K562 (cell line): ENCODE results near the gene THAP6. TPM values are rescaled to one million over a fixed set of nuclear protein-coding genes. Genes with fewer than 3 reads are reported as not detected.

Experiments
- ATAC-seq: fragments of 200-7000 bp; cut with Tn5 transposase; 3 replicates; pipeline ENCODE4 v1.9.1; 2020; ENCODE audit warnings: moderate library complexity
- BruUV-seq: library from RNA; stranded (reverse); fragments of 400-500 nt; replicated peaks from 2 replicates; lab custom pipeline; 2021; lab: Mats Ljungman, UMichigan
- CTCF ChIA-PET: fragments of 300-600 bp; formaldehyde crosslinking; extraction: SDS; loops from one replicate; lab custom pipeline; 2021; ENCODE audit warnings: low intra/inter-chr PET ratio; lab: Yijun Ruan, JAX
- POLR2A ChIA-PET: fragments of 300-600, 350-650 bp; sonication (Branson Sonifier 250); formaldehyde crosslinking; extraction: SDS; loops from one replicate; lab custom pipeline; 2021; ENCODE audit warnings: antibody characterized with exemption, inconsistent platforms; lab: Yijun Ruan, JAX
- DNase-seq, 4 experiments: peaks; one replicate each; pipeline versions ENCODE4 v3.0.0 to v3.0.0-alpha.2; 2011 to 2018; ENCODE audit warnings: low spot score in 3 of 4, mixed read lengths in 3 of 4; ENCODE audit errors: extremely low read depth in 1 of 4
- FAIRE-seq: peaks from 2 replicates; lab custom pipeline; 2011; peaks lifted over from hg19 to GRCh38; lab: Jason Lieb, UNC
- H2AFZ ChIP-seq: 2 replicates; pipeline ENCODE4 v1.6.0; 2011; ENCODE audit warnings: low read depth, low read length, control low read depth, inconsistent platforms
- H3K27ac ChIP-seq: fragments of 200-600 bp; 3 replicates; pipeline ENCODE4 v1.8.0; 2011; ENCODE audit warnings: low read depth, mild to moderate bottlenecking, control low read depth, inconsistent platforms, low read length, moderate library complexity, mixed read lengths; ENCODE audit errors: extremely low read depth
- H3K27me3 ChIP-seq, 2 experiments: fragments of 300-600 bp in 1 of 2; 2 replicates in 1 of 2; 3 replicates in 1 of 2; pipeline versions ENCODE4 v1.6.0 to v1.8.0; 2011; ENCODE audit warnings: inconsistent platforms in 2 of 2, low read length in 2 of 2, mild to moderate bottlenecking in 1 of 2, mixed read lengths in 1 of 2, moderate library complexity in 1 of 2; ENCODE audit not compliant: control insufficient read depth in 2 of 2, insufficient read depth in 2 of 2
- H3K36me3 ChIP-seq: fragments of 300-600 bp; 3 replicates; pipeline ENCODE4 v1.8.0; 2011; ENCODE audit warnings: mild to moderate bottlenecking, low read length, inconsistent platforms; ENCODE audit not compliant: control insufficient read depth, insufficient read depth
- H3K4me1 ChIP-seq, 2 experiments: fragments of 200-600 bp in 1 of 2; replicated peaks in 1 of 2; 2 replicates in 1 of 2; 3 replicates in 1 of 2; pipeline versions ENCODE4 v1.5.1 to v1.8.0; 2011; ENCODE audit warnings: inconsistent platforms in 2 of 2, low read length in 2 of 2, mild to moderate bottlenecking in 1 of 2, mixed read lengths in 1 of 2, moderate library complexity in 1 of 2; ENCODE audit not compliant: control insufficient read depth in 2 of 2, insufficient read depth in 2 of 2
- H3K4me2 ChIP-seq: 2 replicates; pipeline ENCODE4 v1.6.1; 2011; ENCODE audit warnings: low read length, control low read depth, inconsistent platforms, mixed read lengths; ENCODE audit not compliant: insufficient read depth
- H3K4me3 ChIP-seq: fragments of 200-600 bp; sonication (generic), shearing (Covaris generic); 2 replicates; pipeline ENCODE4 v1.5.1; 2016; ENCODE audit warnings: control low read depth, inconsistent platforms
- H3K79me2 ChIP-seq: fragments of 200-600 bp; 3 replicates; pipeline ENCODE4 v1.8.0; 2011; ENCODE audit warnings: low read length, inconsistent platforms; ENCODE audit not compliant: control insufficient read depth, insufficient read depth
- H3K9ac ChIP-seq, 2 experiments: 2 replicates each; pipeline versions ENCODE4 v1.6.0 to v1.6.1; 2011; ENCODE audit warnings: low read depth in 2 of 2, low read length in 2 of 2, control low read depth in 1 of 2, inconsistent platforms in 1 of 2, mild to moderate bottlenecking in 1 of 2, mixed read lengths in 1 of 2; ENCODE audit not compliant: insufficient read depth in 1 of 2
- H3K9me1 ChIP-seq: one replicate; pipeline ENCODE4 v1.6.0; 2011; ENCODE audit warnings: inconsistent platforms, mild to moderate bottlenecking, low read length, moderate library complexity; ENCODE audit not compliant: control insufficient read depth, insufficient read depth
- H3K9me3 ChIP-seq: replicated peaks from 2 replicates; pipeline ENCODE4 v1.5.1; 2011; ENCODE audit warnings: low read depth, low read length, inconsistent platforms; ENCODE audit not compliant: control insufficient read depth, insufficient read depth
- H4K20me1 ChIP-seq: replicated peaks from 2 replicates; pipeline ENCODE4 v1.6.1; 2011; ENCODE audit warnings: low read length, inconsistent platforms, mixed read lengths; ENCODE audit not compliant: control insufficient read depth, insufficient read depth
- CEBPB ChIP-seq: fragments of 450-650 bp; IDR thresholded peaks from 2 replicates; pipeline ENCODE4 v1.6.1; 2016; ENCODE audit warnings: missing genetic modification characterization, missing compliant biosample characterization
- CEBPG ChIP-seq, 3 experiments: fragments of 200-800 bp in 1 of 3; sonication (Bioruptor generic) in 1 of 3; sonication (generic) in 1 of 3; formaldehyde crosslinking in 1 of 3; IDR thresholded peaks in 2 of 3; conservative IDR thresholded peaks in 1 of 3; 2 replicates each; pipeline versions ENCODE4 v1.6.1 to v1.8.0; 2016 to 2022; ENCODE audit warnings: missing compliant biosample characterization in 2 of 3, missing genetic modification characterization in 2 of 3, mild to moderate bottlenecking in 1 of 3, missing genetic modification reagents in 1 of 3
- ETS1 ChIP-seq: conservative IDR thresholded peaks from 2 replicates; pipeline ENCODE4 v1.6.1; 2011; ENCODE audit warnings: low read depth, mild to moderate bottlenecking, low read length; ENCODE audit not compliant: control insufficient read depth
- FOXJ3 ChIP-seq: sonication (generic); formaldehyde crosslinking; IDR thresholded peaks from 2 replicates; pipeline ENCODE4 v1.4.0; 2020; ENCODE audit warnings: mild to moderate bottlenecking, missing genetic modification reagents
- NFIC ChIP-seq: fragments of 450-650 bp; IDR thresholded peaks from 2 replicates; pipeline ENCODE4 v1.6.1; 2017; ENCODE audit warnings: mild to moderate bottlenecking, inconsistent platforms
- PHF8 ChIP-seq: fragments of 200-600 bp; sonication (generic); IDR thresholded peaks from 2 replicates; pipeline ENCODE4 v1.6.1; 2012; ENCODE audit warnings: mixed run types, mild to moderate bottlenecking, inconsistent platforms, low read length, moderate library complexity, borderline replicate concordance
- RBM22 ChIP-seq: fragments of 200-400 bp; formaldehyde crosslinking; IDR thresholded peaks from 2 replicates; pipeline ENCODE4 v1.6.1; 2018; ENCODE audit warnings: low read length, low read depth; ENCODE audit not compliant: poor library complexity, severe bottlenecking
- ZNF121 ChIP-seq: sonication (generic); formaldehyde crosslinking; conservative IDR thresholded peaks from 2 replicates; pipeline ENCODE4 v1.8.0; 2022; ENCODE audit warnings: missing genetic modification reagents
- whole genome bisulfite sequencing: fragments of 100-300 bp; shearing (Covaris generic); methylation state at CpG from one replicate; pipeline ENCODE4 v1.1.6; 2016; ENCODE audit warnings: low coverage, mixed read lengths; ENCODE audit not compliant: insufficient coverage; ENCODE audit errors: missing lambda C conversion rate; 5-methylcytosine and 5-hydroxymethylcytosine counted together
- in situ Hi-C: fragments of 300-500 bp; cut with MboI; formaldehyde crosslinking; loops from 4 replicates; pipeline ENCODE4 v1.15.0; 2018; ENCODE audit warnings: inconsistent platforms, mixed read lengths
- intact Hi-C: fragments of 100-400 bp; cut with micrococcal nuclease; formaldehyde crosslinking; loops from 2 replicates; pipeline ENCODE4 v1.14.2; 2022
- polyA plus RNA-seq, 8 experiments: library from polyadenylated mRNA; depleted of rRNA in 4 of 8; stranded (reverse) in 5 of 8; unstranded in 3 of 8; fragments of >200 nt; fragmentation: Nextera tagmentation in 2 of 8; fragmentation: Illumina TruSeq in 1 of 8; extraction: Ambion mirVana in 2 of 8; extraction: Trizol in 1 of 8; gene quantifications; 2 replicates each; pipeline versions ENCODE4 v1.2.1 to v1.2.3, GENCODE V29; 2011 to 2014; ENCODE audit warnings: inconsistent platforms in 1 of 8, missing spikeins in 1 of 8
- total RNA-seq, 7 experiments: library from RNA; depleted of rRNA in 6 of 7; stranded (reverse); fragments of >200 nt in 6 of 7; fragmentation: Illumina TruSeq in 2 of 7; extraction: Trizol in 2 of 7; gene quantifications; 2 replicates each; pipeline versions ENCODE4 v1.2.1 to v1.2.3, GENCODE V29; 2011 to 2021; ENCODE audit warnings: low replicate concordance in 1 of 7
- TF ChIP-seq, protein P1 (sequence below): sonication (generic); formaldehyde crosslinking; IDR thresholded peaks from 2 replicates; pipeline ENCODE4 v1.8.1; 2023; ENCODE audit warnings: mild to moderate bottlenecking, missing genetic modification reagents
- TF ChIP-seq, protein P2 (sequence below): sonication (generic); IDR thresholded peaks from 2 replicates; pipeline ENCODE4 v1.6.1; 2016

THAP6 gene
- total and polyA plus RNA-seq, 9 of the 15 experiments (the other 6 are each of a cell fraction or from before 2014, with no cell fraction given): 8.9 to 30.4 (median 17.3) TPM

GRCh38 chr4:75514131-75514948 is at the start of gene THAP6, which contains the start of gene RCHY1 (continued):
- TF ChIP-seq, protein P1, sequence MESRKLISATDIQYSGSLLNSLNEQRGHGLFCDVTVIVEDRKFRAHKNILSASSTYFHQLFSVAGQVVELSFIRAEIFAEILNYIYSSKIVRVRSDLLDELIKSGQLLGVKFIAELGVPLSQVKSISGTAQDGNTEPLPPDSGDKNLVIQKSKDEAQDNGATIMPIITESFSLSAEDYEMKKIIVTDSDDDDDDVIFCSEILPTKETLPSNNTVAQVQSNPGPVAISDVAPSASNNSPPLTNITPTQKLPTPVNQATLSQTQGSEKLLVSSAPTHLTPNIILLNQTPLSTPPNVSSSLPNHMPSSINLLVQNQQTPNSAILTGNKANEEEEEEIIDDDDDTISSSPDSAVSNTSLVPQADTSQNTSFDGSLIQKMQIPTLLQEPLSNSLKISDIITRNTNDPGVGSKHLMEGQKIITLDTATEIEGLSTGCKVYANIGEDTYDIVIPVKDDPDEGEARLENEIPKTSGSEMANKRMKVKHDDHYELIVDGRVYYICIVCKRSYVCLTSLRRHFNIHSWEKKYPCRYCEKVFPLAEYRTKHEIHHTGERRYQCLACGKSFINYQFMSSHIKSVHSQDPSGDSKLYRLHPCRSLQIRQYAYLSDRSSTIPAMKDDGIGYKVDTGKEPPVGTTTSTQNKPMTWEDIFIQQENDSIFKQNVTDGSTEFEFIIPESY (CRISPR knock-in tag): peak; percentile 53
- TF ChIP-seq ETS1: peak; percentile 89
- TF ChIP-seq NFIC: peak; percentile 27
- TF ChIP-seq ZNF121 (CRISPR knock-in tag): no peak
- TF ChIP-seq, all 486 proteins: peak for 156

DNA sequence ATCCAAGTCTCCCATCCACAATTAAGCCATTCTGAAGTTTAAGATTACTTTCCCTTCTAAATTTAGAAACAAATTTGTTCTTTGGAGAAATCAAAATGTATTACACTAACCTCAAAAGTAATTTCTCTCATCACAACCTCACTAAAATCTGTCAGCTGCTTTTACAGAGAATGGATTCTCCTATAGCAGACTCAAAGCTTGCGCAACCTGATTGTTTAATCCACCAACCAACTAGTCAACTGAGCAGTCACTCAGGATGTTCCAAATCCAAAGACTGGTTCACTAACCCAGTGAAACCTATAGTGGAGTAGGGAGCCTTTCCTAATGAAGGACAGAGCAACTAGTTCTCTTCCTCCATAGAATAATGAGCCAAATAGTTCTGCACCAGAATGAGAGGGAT is 44.4 kb upstream of the THAP6 start:
- H3K9ac ChIP-seq: no peak overlapping the region
- H4K20me1 ChIP-seq: no peaks in the 10 kb centered on the region
- H2AFZ ChIP-seq: no peak overlapping the region
- BruUV-seq: no TSS peak
- H3K36me3 ChIP-seq: no peaks in the 10 kb centered on the region
- H3K4me2 ChIP-seq: no peak overlapping the region
- in situ Hi-C loops: no loop called here
- H3K4me1 ChIP-seq: no peaks in the 10 kb centered on the region
- no peaks in the 10 kb centered on the region for H3K9me1 ChIP-seq
- FAIRE-seq (no peak), ATAC-seq (no peak), DNase-seq (no peak)
- intact Hi-C loops: loop anchor here (10.0 kb wide), 1 partner anchor 595 kb away; no protein-coding TSS in a partner anchor
- ChIA-PET POLR2A (interaction anchor here (0.7 kb wide), 1 partner anchor 8 kb away, joined by 3 read pairs; no protein-coding TSS in a partner anchor), CTCF (no interaction called here)
- no peaks in the 10 kb centered on the region for H3K27me3 ChIP-seq
- no peak overlapping the region for H3K4me3 ChIP-seq
- peak; percentile 61 for TF ChIP-seq CEBPB (tag)
- TF ChIP-seq FOXJ3 (CRISPR knock-in tag): no peak
- TF ChIP-seq CEBPG (CRISPR knock-in tag; IDR thresholded peaks at IDR 0.05): no peak
- peak in 1 of 2 experiments; percentile 27; a peak in 1 of 4 replicates for TF ChIP-seq CEBPG (tag; conservative IDR thresholded peaks at IDR 0.05 in 1 of 2, IDR thresholded peaks at IDR 0.05 in 1 of 2)
- TF ChIP-seq, protein P2, sequence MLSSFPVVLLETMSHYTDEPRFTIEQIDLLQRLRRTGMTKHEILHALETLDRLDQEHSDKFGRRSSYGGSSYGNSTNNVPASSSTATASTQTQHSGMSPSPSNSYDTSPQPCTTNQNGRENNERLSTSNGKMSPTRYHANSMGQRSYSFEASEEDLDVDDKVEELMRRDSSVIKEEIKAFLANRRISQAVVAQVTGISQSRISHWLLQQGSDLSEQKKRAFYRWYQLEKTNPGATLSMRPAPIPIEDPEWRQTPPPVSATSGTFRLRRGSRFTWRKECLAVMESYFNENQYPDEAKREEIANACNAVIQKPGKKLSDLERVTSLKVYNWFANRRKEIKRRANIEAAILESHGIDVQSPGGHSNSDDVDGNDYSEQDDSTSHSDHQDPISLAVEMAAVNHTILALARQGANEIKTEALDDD: 0 out of 2 replicates have a peak, but pooled peaks have one; percentile 20
- TF ChIP-seq PHF8: no peak
- no peak for TF ChIP-seq RBM22
- H3K79me2 ChIP-seq: no peaks in the 10 kb centered on the region
- 93% methylated on average over 1 of the region's 1 CpG for WGBS
- H3K9me3 ChIP-seq: no peaks in the 10 kb centered on the region
- H3K27ac ChIP-seq: no peak overlapping the region
